T-helper 2 cell treated with Interferon-gamma antibody and Interleukin-4, amounts not matched to agents 5 μg/mL and 100 μg/mL, for 36 hours (primary cell): ENCODE results near the gene MICU2.
"Not testable (repeated sequence)": the region's sequence is repeated elsewhere in the genome, so short reads cannot be mapped to it uniquely, and the experiment has no call there.

Experiments used
- DNase-seq: peaks from one replicate; pipeline ENCODE4 v3.0.0; 2021; ENCODE audit warnings: low spot score
- H3K27ac Mint-ChIP-seq: one replicate; pipeline ENCODE4 v1.8.0; 2021; ENCODE audit warnings: mild to moderate bottlenecking, mixed read lengths
- H3K27me3 Mint-ChIP-seq: one replicate; pipeline ENCODE4 v1.8.0; 2021; ENCODE audit warnings: low read depth, mixed read lengths
- H3K36me3 Mint-ChIP-seq: one replicate; pipeline ENCODE4 v1.8.0; 2021; ENCODE audit warnings: low read depth, mixed read lengths
- H3K4me1 Mint-ChIP-seq: one replicate; pipeline ENCODE4 v1.8.0; 2021; ENCODE audit warnings: low read depth, mixed read lengths
- H3K4me3 Mint-ChIP-seq: one replicate; pipeline ENCODE4 v1.8.0; 2022; ENCODE audit warnings: mild to moderate bottlenecking, moderate library complexity, mixed read lengths
- H3K9me3 Mint-ChIP-seq: one replicate; pipeline ENCODE4 v1.8.0; 2021; ENCODE audit warnings: mixed read lengths

Gene MICU2

DNA sequence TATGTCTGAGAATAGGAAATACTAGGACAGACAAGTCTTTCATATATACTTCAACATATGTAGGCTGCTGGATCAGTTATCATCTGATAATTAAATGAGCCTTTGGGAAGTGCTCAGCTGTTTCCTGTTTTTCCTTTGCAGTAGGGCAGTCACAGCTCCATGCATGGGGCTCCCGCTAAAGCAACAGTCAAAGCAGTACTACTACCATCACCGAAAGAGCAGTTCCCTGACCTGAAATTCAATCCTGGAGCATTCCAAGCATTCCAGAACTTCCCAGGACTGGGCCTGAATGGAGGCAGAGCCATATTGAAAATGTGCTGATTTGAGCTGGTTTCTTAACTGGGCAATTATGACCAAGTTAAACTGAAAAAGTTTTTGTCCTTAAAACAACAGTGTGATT, 20.5 kb downstream of the MICU2 start:
- Mint-ChIP-seq H3K27me3 (no peaks in the 10 kb centered on the region), H3K9me3 (peaks cover 15% of the 10 kb centered on the region), H3K4me3 (no peak overlapping the region), H3K27ac (no peak overlapping the region), H3K4me1 (peaks cover 19% of the 10 kb centered on the region), H3K36me3 (peaks cover 20% of the 10 kb centered on the region)
- DNase-seq = no peak

DNA sequence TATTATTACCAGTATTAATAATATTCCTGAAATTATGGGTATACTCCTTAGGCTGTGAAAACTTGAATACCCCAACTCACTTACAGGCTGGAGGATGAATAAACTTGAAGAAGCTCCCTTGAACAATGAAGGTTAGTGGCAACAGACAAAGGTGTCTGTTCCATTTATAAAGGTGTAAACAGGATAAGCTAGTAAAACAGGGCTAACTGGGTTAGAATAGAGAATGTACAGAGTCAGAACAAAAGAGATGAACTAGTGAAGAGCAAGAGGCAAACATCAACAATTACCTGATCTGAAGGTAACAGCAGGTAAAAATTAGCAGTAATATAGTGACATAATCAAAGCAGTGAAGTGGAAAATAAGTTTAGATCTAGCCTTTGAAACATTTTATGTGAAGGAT, 23.2 kb downstream of the MICU2 start:
- Mint-ChIP-seq H3K36me3 (peaks cover 21% of the 10 kb centered on the region), H3K4me1 (peaks cover 26% of the 10 kb centered on the region), H3K27ac (peak overlapping the region; percentile 8), H3K9me3 (peaks cover 15% of the 10 kb centered on the region), H3K4me3 (no peak overlapping the region), H3K27me3 (no peaks in the 10 kb centered on the region)
- DNase-seq = no peak

DNA sequence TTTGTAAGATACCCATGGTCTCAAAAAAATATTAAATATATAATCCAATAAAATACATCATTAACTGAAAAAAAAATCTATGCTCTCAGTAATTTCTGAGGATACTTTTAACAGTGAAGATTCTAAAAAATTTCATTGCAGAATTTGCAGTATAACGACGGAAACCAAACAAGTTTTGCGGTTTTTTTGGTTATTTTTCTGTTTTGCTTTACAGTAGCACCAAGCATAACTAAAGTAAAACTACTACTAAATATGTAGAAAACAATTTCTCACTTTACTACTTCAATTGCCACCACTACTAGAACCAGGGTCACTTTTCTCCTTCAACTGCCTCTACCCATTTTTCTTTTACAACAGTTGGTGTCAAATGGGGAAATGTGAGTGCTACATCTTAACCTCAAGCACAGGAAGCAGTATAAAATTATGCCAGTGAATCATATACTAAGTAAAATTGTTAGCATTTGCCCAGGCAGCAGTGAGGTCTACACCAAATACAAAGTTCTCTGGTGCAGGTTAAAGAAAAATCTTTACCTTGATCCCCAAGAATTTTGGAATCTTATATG, 24.1 kb downstream of the MICU2 start:
- Mint-ChIP-seq H3K36me3 (peaks cover 21% of the 10 kb centered on the region), H3K9me3 (peaks cover 13% of the 10 kb centered on the region), H3K27me3 (no peaks in the 10 kb centered on the region), H3K4me1 (peaks cover 26% of the 10 kb centered on the region), H3K27ac (peak overlapping the region; percentile 81), H3K4me3 (peak overlapping the region; percentile 39)
- DNase-seq = no peak

DNA sequence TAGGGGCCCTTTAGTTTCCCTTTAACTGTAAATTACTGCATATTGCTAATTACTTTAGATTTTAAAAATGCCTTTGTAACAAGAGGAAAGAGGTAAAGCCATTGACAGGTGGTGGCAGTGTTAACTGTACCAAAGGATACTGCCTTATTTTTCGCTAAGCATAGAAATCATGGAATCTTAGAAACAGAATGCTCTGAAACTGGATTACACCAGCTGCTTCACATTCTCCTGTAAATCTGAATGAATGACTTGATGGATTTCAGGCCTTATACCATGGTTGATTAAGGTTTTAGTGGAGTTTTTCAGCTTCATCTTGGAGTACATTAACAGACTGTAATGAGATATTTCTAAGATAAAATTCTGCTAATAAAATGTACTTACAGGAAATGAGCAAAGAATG, 25.2 kb downstream of the MICU2 start:
- no peak overlapping the region for H3K27ac Mint-ChIP-seq
- DNase-seq = no peak
- H3K4me3 Mint-ChIP-seq = no peak overlapping the region
- peaks cover 12% of the 10 kb centered on the region for H3K9me3 Mint-ChIP-seq
- H3K36me3 Mint-ChIP-seq = peaks cover 21% of the 10 kb centered on the region
- H3K27me3 Mint-ChIP-seq = no peaks in the 10 kb centered on the region
- H3K4me1 Mint-ChIP-seq = peaks cover 26% of the 10 kb centered on the region

DNA sequence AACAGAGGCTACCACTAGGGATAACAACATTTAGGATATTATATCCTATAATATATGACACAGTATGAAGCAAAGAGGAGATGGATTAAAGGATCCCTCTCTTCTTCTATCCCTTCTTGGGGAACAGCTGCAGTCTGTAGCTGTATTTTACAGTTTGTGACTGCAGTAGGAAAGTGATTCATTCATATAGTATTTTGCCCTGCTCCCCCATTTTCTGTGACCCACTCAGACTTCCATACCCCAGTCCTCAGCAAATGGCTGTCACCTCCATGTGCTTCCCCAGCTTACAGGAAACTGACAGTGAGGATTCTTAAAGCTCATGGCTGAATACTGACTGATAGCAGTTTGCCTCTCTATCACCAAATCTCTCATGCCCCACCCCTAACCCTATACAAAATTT, 27.5 kb downstream of the MICU2 start:
- no peaks in the 10 kb centered on the region for H3K9me3 Mint-ChIP-seq
- peaks cover 17% of the 10 kb centered on the region for H3K4me1 Mint-ChIP-seq
- peaks cover 4% of the 10 kb centered on the region for H3K36me3 Mint-ChIP-seq
- no peaks in the 10 kb centered on the region for H3K27me3 Mint-ChIP-seq
- H3K27ac Mint-ChIP-seq = no peak overlapping the region
- DNase-seq = no peak
- H3K4me3 Mint-ChIP-seq = no peak overlapping the region

DNA sequence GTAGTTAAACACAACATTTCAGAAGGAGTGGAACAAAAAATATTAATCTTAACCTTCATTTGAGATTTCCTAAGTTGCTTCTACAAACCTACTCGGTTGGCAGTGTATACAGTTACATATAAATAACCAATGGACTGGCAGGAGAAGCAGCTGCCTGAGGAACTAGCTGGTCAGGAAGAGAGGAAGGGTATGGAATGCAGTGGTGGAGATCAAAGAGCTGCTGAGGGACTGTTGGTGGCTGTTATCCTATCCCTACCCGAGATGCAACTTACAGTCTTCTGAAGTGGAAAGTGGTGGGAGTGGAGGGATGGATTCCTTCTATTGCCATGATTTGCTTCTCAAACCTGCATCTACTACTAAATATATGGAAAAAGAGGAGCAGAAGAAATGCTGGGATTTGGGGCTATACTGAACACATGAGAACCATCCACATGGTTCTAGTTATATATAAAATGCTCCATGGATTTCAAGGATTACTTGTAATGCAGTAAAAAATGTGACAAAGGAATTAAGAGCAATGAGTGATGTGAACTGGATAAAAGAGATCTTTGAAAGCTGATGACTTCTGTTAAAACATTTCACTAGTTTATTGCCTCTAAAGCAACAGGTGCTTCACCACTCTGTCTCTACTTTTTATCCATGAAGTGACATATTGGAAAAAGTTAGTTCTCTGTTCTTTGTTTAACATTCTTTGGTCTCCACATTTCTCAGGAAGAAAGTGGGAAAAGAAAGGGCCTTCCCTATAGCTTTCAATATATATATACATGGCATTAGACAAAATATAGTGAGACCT, 29.9 kb downstream of the MICU2 start:
- no peak for DNase-seq
- Mint-ChIP-seq H3K4me1 (peaks cover 12% of the 10 kb centered on the region), H3K4me3 (no peak overlapping the region), H3K27me3 (no peaks in the 10 kb centered on the region), H3K27ac (no peak overlapping the region), H3K36me3 (peaks cover 1% of the 10 kb centered on the region), H3K9me3 (no peaks in the 10 kb centered on the region)

DNA sequence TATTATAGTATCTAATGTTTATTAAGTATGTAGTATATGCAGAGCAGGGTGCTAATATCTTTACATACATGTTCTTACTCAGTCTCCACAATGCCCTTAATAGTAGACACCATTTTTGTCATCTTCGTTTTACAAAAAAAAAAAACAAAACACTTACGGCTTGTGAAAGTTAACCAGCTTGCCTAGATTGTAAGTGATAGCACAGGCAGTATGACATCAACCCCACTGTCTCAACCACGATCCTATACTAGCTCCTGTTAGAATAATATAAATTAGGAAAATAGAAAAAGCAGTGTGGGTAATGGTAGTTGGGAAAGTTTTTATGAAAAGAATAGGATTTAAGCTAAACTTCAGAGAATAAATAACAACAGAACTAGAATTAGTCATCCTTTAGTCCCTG, 34.3 kb downstream of the MICU2 start:
- Mint-ChIP-seq H3K9me3 (no peaks in the 10 kb centered on the region), H3K27ac (no peak overlapping the region), H3K4me3 (no peak overlapping the region), H3K4me1 (peaks cover 10% of the 10 kb centered on the region), H3K36me3 (peaks cover 5% of the 10 kb centered on the region), H3K27me3 (no peaks in the 10 kb centered on the region)
- DNase-seq = no peak

DNA sequence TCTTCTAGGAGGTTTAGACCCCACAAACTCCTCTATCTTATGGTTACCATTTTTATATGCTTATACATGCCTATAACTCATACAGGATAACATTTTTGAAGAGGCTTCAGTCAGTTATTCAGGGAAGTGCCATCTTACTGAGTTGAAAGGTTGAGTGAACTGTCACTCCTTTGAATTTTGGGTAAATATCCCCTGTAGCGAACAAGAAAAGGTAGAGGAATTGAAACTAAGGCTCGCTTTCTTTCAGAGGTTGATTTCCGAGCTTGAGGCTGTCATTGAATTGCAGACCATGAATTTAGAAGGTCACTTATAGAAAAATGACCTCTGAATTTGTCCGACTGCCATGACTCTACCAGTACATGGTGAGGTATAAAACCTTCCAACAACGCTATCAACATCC, 35.1 kb downstream of the MICU2 start:
- Mint-ChIP-seq H3K27ac (no peak overlapping the region), H3K4me1 (peaks cover 10% of the 10 kb centered on the region), H3K27me3 (no peaks in the 10 kb centered on the region), H3K9me3 (no peaks in the 10 kb centered on the region), H3K36me3 (peaks cover 10% of the 10 kb centered on the region), H3K4me3 (no peak overlapping the region)
- DNase-seq = no peak

DNA sequence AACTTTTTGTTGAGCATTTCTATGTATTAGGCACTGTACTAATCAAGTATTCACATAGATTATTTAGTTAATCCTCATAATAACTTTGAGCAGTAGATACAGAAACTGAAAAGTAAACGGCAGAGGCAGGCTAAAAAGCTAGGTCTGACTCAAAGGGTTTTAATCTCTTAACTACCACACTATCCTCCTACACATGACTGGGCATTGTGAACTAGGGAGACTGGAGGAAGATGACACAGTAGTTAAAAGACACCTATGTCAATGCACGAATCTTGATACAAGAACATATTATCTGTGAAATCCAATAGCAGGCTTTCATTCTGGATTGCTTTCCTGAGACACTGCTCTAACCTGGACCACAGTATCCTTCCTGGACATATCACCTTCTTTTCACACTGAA, 36.3 kb downstream of the MICU2 start:
- H3K27me3 Mint-ChIP-seq = no peaks in the 10 kb centered on the region
- H3K27ac Mint-ChIP-seq = no peak overlapping the region
- H3K9me3 Mint-ChIP-seq = no peaks in the 10 kb centered on the region
- DNase-seq = peak; percentile 9
- peaks cover 19% of the 10 kb centered on the region for H3K36me3 Mint-ChIP-seq
- H3K4me1 Mint-ChIP-seq = peaks cover 10% of the 10 kb centered on the region
- no peak overlapping the region for H3K4me3 Mint-ChIP-seq

DNA sequence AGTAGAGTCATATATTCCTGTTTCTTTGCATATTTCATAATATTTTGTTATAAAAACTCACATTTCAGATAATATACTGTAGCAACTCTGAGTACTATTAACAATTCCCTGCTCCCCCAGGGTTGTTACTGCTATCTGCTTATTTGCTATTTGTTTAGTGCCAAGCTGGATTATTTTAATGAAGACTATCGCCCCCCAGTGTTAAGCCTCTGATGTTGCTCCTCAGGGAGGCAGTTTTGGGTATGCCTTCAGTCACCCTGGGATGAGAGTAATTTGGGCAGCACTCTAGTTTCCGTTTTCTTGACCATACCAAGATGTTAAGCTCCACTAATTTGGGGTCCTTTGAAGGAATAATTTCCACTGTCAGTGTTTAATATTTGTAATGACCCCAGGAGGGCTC, 46.0 kb downstream of the MICU2 start:
- Mint-ChIP-seq H3K36me3 (peaks cover 31% of the 10 kb centered on the region), H3K27ac (no peak overlapping the region), H3K9me3 (no peaks in the 10 kb centered on the region), H3K4me1 (no peaks in the 10 kb centered on the region), H3K27me3 (no peaks in the 10 kb centered on the region), H3K4me3 (no peak overlapping the region)
- no peak for DNase-seq

DNA sequence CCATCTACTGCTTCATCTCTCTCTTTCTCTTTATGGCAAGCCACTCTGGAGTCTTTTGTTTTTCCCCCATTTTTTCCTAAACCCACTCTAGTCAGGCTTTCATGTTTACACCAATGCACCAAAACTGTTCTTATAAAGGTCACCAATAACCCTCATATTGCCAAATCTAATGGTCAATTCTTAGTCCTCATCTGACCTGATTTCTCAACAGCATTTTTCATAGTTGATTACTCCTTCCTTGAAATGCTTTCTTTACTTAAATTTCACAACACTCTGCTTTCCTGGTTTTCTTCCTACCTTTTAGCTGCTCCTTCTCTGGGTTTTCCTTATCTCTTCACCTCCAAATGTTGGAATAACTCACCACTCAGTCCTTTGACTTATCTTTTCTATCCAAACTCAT, 47.9 kb downstream of the MICU2 start:
- H3K4me3 Mint-ChIP-seq = no peak overlapping the region
- H3K9me3 Mint-ChIP-seq = no peaks in the 10 kb centered on the region
- H3K27ac Mint-ChIP-seq = no peak overlapping the region
- H3K4me1 Mint-ChIP-seq = no peaks in the 10 kb centered on the region
- peaks cover 28% of the 10 kb centered on the region for H3K36me3 Mint-ChIP-seq
- DNase-seq = no peak
- H3K27me3 Mint-ChIP-seq = no peaks in the 10 kb centered on the region

DNA sequence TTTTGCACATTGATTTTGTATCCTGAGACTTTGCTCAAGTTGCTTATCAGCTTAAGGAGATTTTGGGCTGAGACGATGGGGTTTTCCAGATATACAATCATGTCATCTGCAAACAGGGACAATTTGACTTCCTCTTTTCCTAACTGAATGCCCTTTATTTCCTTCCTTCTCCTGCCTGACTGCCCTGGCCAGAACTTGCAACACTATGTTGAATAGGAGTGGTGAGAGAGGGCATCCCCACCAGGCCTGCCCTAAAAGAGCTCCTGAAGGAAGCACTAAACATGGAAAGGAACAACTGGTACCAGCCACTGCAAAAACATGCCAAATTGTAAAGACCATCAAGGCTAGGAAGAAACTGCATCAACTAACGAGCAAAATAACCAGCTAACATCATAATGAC, 50.7 kb downstream of the MICU2 start:
- not testable (repeated sequence) for H3K4me1 Mint-ChIP-seq, H3K9me3 Mint-ChIP-seq, H3K27me3 Mint-ChIP-seq, DNase-seq, H3K27ac Mint-ChIP-seq, H3K4me3 Mint-ChIP-seq
- peaks cover 23% of the 10 kb centered on the region for H3K36me3 Mint-ChIP-seq

DNA sequence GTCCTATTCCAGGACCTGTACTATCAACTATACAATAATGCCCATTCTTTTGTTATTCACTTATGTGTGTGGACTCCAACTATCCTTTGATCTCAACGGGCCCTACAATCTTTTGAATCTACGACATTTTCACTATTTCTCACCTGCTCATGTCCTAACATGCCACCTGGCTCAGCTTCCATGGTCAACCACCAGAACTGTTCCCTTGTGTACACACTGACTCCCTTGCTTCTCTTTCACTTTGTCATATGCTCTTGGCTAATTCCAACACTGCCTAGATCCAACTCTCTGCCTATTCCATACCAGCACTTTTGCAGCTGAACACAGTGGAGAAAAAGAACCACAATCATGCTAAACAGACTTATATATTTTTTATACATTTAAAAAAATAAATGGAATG, 53.1 kb downstream of the MICU2 start:
- Mint-ChIP-seq H3K36me3 (peaks cover 19% of the 10 kb centered on the region), H3K27ac (no peak overlapping the region), H3K4me1 (peaks cover 2% of the 10 kb centered on the region), H3K9me3 (no peaks in the 10 kb centered on the region), H3K4me3 (no peak overlapping the region), H3K27me3 (no peaks in the 10 kb centered on the region)
- DNase-seq = no peak

DNA sequence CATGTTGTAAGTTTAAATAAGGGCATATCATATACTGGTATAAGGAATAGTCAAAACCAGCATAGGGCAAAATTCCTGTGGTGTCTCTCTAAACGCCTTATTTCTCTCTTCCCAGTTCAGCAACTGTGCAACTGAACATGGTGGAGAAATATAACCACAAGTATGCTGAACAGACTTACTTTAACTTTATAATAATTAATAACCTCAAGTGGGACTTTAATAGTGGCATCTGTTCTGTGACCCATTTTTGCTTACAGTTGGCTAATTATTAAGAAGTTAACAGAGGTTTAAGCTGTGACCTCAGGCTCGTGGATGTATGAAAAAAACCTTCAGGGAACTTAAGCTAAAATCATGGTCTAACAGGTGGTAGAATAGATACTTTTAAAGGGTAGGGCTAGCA, 54.3 kb downstream of the MICU2 start:
- DNase-seq = no peak
- peaks cover 2% of the 10 kb centered on the region for H3K4me1 Mint-ChIP-seq
- peaks cover 22% of the 10 kb centered on the region for H3K36me3 Mint-ChIP-seq
- no peak overlapping the region for H3K27ac Mint-ChIP-seq
- H3K27me3 Mint-ChIP-seq = no peaks in the 10 kb centered on the region
- H3K9me3 Mint-ChIP-seq = no peaks in the 10 kb centered on the region
- H3K4me3 Mint-ChIP-seq = no peak overlapping the region

DNA sequence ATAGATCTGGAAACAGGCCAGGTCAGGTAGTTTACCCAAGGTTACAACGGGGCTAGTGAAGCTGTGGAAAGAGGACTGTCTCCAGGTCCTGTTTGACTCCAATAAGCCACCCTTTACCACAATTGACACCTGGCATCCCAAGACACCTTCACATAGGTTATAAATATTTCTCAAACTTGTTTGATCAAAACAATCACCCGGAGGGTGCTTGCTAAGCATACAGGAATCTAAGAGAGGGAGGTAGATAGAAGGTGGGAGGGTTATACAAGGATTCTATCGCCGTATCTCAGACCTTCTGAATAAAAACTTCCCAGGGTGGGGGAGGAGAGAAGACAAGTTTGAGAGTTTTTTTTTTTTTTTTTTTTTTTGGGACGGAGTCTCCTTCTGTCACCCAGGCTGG, 55.4 kb downstream of the MICU2 start:
- DNase-seq = no peak
- Mint-ChIP-seq H3K27me3 (no peaks in the 10 kb centered on the region), H3K27ac (no peak overlapping the region), H3K36me3 (peaks cover 18% of the 10 kb centered on the region), H3K9me3 (no peaks in the 10 kb centered on the region), H3K4me1 (peaks cover 2% of the 10 kb centered on the region), H3K4me3 (no peak overlapping the region)
